ENCODE results near the gene CNTN5.

The CNTN5 gene

GRCh38 chr11:99275521-99275920, 254.8 kb downstream of the CNTN5 start:
- CTCF ChIA-PET: no interaction called here
- no peaks in the 10 kb centered on the region for H3K9me3 ChIP-seq (ENCODE audit: control insufficient read depth, insufficient read depth, low read depth, low read length)
- H3K4me1 ChIP-seq (ENCODE audit: control insufficient read depth, insufficient read depth, low read length): no peaks in the 10 kb centered on the region
- no peak overlapping the region for H3K27ac ChIP-seq (ENCODE audit: extremely low read depth, low read depth, low read length)
- no peaks in the 10 kb centered on the region for H3K36me3 ChIP-seq (ENCODE audit: control insufficient read depth in 2 of 2, insufficient read depth in 1 of 2, low read length in 2 of 2)
- H3K4me3 ChIP-seq (ENCODE audit: low read depth, low read length): no peak overlapping the region
- POLR2A ChIA-PET: no interaction called here
- TF ChIP-seq ZNF521 (tag by site-specific recombination; IDR thresholded peaks at IDR 0.05): no peak
- TF ChIP-seq ZNF513 (tag by site-specific recombination; IDR thresholded peaks at IDR 0.05): no peak
- no peak for TF ChIP-seq ZNF654 (tag by site-specific recombination; IDR thresholded peaks at IDR 0.05; ENCODE audit: low read depth)
- no peak for TF ChIP-seq ZNF670 (tag by site-specific recombination; IDR thresholded peaks at IDR 0.05; ENCODE audit: low read depth)
- TF ChIP-seq BCL6B (tag by site-specific recombination; IDR thresholded peaks at IDR 0.05): no peak
- TF ChIP-seq ZNF518A (tag by site-specific recombination; conservative IDR thresholded peaks at IDR 0.05; ENCODE audit: low read depth): no peak
- TF ChIP-seq HIC1 (tag by site-specific recombination; IDR thresholded peaks at IDR 0.05): no peak
- no peak for TF ChIP-seq ZBTB20 (tag by site-specific recombination; IDR thresholded peaks at IDR 0.05)
- TF ChIP-seq ZNF211 (tag by site-specific recombination; IDR thresholded peaks at IDR 0.05; ENCODE audit: low read depth): no peak
- TF ChIP-seq ZNF157 (tag by site-specific recombination; IDR thresholded peaks at IDR 0.05): no peak
- no peak for TF ChIP-seq HOXA7 (CRISPR knock-in tag; IDR thresholded peaks at IDR 0.05; ENCODE audit: borderline replicate concordance)
- TF ChIP-seq ZNF394 (tag by site-specific recombination; IDR thresholded peaks at IDR 0.05; ENCODE audit: borderline replicate concordance): no peak
- TF ChIP-seq ZNF501 (tag by site-specific recombination; IDR thresholded peaks at IDR 0.05): no peak
- no peak for TF ChIP-seq ZBTB49 (tag by site-specific recombination; IDR thresholded peaks at IDR 0.05; ENCODE audit: low read depth)
- TF ChIP-seq ZNF121 (tag by site-specific recombination; IDR thresholded peaks at IDR 0.05): no peak
- TF ChIP-seq ZNF266 (tag by site-specific recombination; IDR thresholded peaks at IDR 0.05; ENCODE audit: low read depth): no peak
- TF ChIP-seq ZNF48 (tag by site-specific recombination; IDR thresholded peaks at IDR 0.05): no peak

Measured in HEK293 (cell line).